DMS153 (cell line): ENCODE results near the gene RAD51.

Experiments used
- DNase-seq: peaks from one replicate; lab custom pipeline; 2025; lab: John Stamatoyannopoulos, UW

The RAD51 gene

GRCh38 chr15:40722934-40723333 lies 28.0 kb downstream of the RAD51 start:
- DNase-seq, result no peak

- DNase-seq, result no peak
Observed at GRCh38 chr15:40723919-40724318, 28.9 kb downstream of the RAD51 start.

- DNase-seq, result no peak
Observed at GRCh38 chr15:40731034-40731433, 36.1 kb downstream of the RAD51 start.

- no peak for DNase-seq
Observed at GRCh38 chr15:40736575-40736974, 41.6 kb downstream of the RAD51 start.

GRCh38 chr15:40737048-40737447 lies 42.1 kb downstream of the RAD51 start:
- DNase-seq, result peak; percentile 12

- no peak for DNase-seq
Observed at GRCh38 chr15:40739047-40739446, 44.1 kb downstream of the RAD51 start.

- no peak for DNase-seq
Observed at GRCh38 chr15:40739854-40740253, 44.9 kb downstream of the RAD51 start.

- no peak for DNase-seq
Observed at GRCh38 chr15:40743485-40743901, 48.5 kb downstream of the RAD51 start.

- DNase-seq, result no peak
Observed at GRCh38 chr15:40743921-40744814, 49.2 kb downstream of the RAD51 start.

- no peak for DNase-seq
Observed at GRCh38 chr15:40744815-40745152, 49.8 kb downstream of the RAD51 start.

GRCh38 chr15:40746916-40747418 lies 52.0 kb downstream of the RAD51 start:
- no peak for DNase-seq

- DNase-seq, result no peak
Observed at GRCh38 chr15:40747685-40748631, 53.0 kb downstream of the RAD51 start.

- DNase-seq, result no peak
Observed at GRCh38 chr15:40749151-40749630, 54.2 kb downstream of the RAD51 start.

- no peak for DNase-seq
Observed at GRCh38 chr15:40750885-40751284, 55.9 kb downstream of the RAD51 start.

GRCh38 chr15:40751745-40752144 lies 56.8 kb downstream of the RAD51 start:
- DNase-seq, result no peak

GRCh38 chr15:40754574-40754882 lies 59.6 kb downstream of the RAD51 start:
- DNase-seq, result no peak

- peak; percentile 52 for DNase-seq
Observed at GRCh38 chr15:40754883-40755811, 60.2 kb downstream of the RAD51 start, which contains the start of gene RMDN3. RMDN3 (minus strand) TSS chr15:40755254; CDS start chr15:40754783, 471 bp downstream.

- DNase-seq, result no peak
Observed at GRCh38 chr15:40755812-40756208, 60.8 kb downstream of the RAD51 start.

- DNase-seq, result no peak
Observed at GRCh38 chr15:40756938-40757337, 62.0 kb downstream of the RAD51 start.

- no peak for DNase-seq
Observed at GRCh38 chr15:40759961-40760360, 65.0 kb downstream of the RAD51 start.
